ENCODE data around the gene OBSCN.

GRCh38 chr1:228310162-228310792 is 102.4 kb downstream of the OBSCN start:
- no peak for TF ChIP-seq EZH2phosphoT487 (IDR thresholded peaks at IDR 0.05; ENCODE audit: borderline replicate concordance)
- TF ChIP-seq, protein P1, sequence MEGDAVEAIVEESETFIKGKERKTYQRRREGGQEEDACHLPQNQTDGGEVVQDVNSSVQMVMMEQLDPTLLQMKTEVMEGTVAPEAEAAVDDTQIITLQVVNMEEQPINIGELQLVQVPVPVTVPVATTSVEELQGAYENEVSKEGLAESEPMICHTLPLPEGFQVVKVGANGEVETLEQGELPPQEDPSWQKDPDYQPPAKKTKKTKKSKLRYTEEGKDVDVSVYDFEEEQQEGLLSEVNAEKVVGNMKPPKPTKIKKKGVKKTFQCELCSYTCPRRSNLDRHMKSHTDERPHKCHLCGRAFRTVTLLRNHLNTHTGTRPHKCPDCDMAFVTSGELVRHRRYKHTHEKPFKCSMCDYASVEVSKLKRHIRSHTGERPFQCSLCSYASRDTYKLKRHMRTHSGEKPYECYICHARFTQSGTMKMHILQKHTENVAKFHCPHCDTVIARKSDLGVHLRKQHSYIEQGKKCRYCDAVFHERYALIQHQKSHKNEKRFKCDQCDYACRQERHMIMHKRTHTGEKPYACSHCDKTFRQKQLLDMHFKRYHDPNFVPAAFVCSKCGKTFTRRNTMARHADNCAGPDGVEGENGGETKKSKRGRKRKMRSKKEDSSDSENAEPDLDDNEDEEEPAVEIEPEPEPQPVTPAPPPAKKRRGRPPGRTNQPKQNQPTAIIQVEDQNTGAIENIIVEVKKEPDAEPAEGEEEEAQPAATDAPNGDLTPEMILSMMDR (conservative IDR thresholded peaks at IDR 0.05; ENCODE audit: low read length), result no peak
